K562 (cell line): Measurements from ENCODE around the gene GANAB. TPM values are rescaled to one million over a fixed set of nuclear protein-coding genes. Genes with fewer than 3 reads are reported as not detected.
A peak's percentile ranks its signal among the peaks of the same experiment; 100 is the strongest.

Source experiments
- ATAC-seq: fragments of 200-7000 bp; cut with Tn5 transposase; 3 replicates; pipeline ENCODE4 v1.9.1; 2020; ENCODE audit warnings: moderate library complexity
- BruUV-seq: library from RNA; stranded (reverse); fragments of 400-500 nt; replicated peaks from 2 replicates; lab custom pipeline; 2021; lab: Mats Ljungman, UMichigan
- CTCF ChIA-PET: fragments of 300-600 bp; formaldehyde crosslinking; extraction: SDS; loops from one replicate; lab custom pipeline; 2021; ENCODE audit warnings: low intra/inter-chr PET ratio; lab: Yijun Ruan, JAX
- POLR2A ChIA-PET: fragments of 300-600, 350-650 bp; sonication (Branson Sonifier 250); formaldehyde crosslinking; extraction: SDS; loops from one replicate; lab custom pipeline; 2021; ENCODE audit warnings: antibody characterized with exemption, inconsistent platforms; lab: Yijun Ruan, JAX
- DNase-seq, 4 experiments: peaks; one replicate each; pipeline versions ENCODE4 v3.0.0 to v3.0.0-alpha.2; 2011 to 2018; ENCODE audit warnings: low spot score in 3 of 4, mixed read lengths in 3 of 4; ENCODE audit errors: extremely low read depth in 1 of 4
- FAIRE-seq: peaks from 2 replicates; lab custom pipeline; 2011; peaks lifted over from hg19 to GRCh38; lab: Jason Lieb, UNC
- H2AFZ ChIP-seq: 2 replicates; pipeline ENCODE4 v1.6.0; 2011; ENCODE audit warnings: low read depth, low read length, control low read depth, inconsistent platforms
- H3K27ac ChIP-seq: fragments of 200-600 bp; 3 replicates; pipeline ENCODE4 v1.8.0; 2011; ENCODE audit warnings: low read depth, mild to moderate bottlenecking, control low read depth, inconsistent platforms, low read length, moderate library complexity, mixed read lengths; ENCODE audit errors: extremely low read depth
- H3K27me3 ChIP-seq, 2 experiments: fragments of 300-600 bp in 1 of 2; 2 replicates in 1 of 2; 3 replicates in 1 of 2; pipeline versions ENCODE4 v1.6.0 to v1.8.0; 2011; ENCODE audit warnings: inconsistent platforms in 2 of 2, low read length in 2 of 2, mild to moderate bottlenecking in 1 of 2, mixed read lengths in 1 of 2, moderate library complexity in 1 of 2; ENCODE audit not compliant: control insufficient read depth in 2 of 2, insufficient read depth in 2 of 2
- H3K36me3 ChIP-seq: fragments of 300-600 bp; 3 replicates; pipeline ENCODE4 v1.8.0; 2011; ENCODE audit warnings: mild to moderate bottlenecking, low read length, inconsistent platforms; ENCODE audit not compliant: control insufficient read depth, insufficient read depth
- H3K4me1 ChIP-seq, 2 experiments: fragments of 200-600 bp in 1 of 2; replicated peaks in 1 of 2; 2 replicates in 1 of 2; 3 replicates in 1 of 2; pipeline versions ENCODE4 v1.5.1 to v1.8.0; 2011; ENCODE audit warnings: inconsistent platforms in 2 of 2, low read length in 2 of 2, mild to moderate bottlenecking in 1 of 2, mixed read lengths in 1 of 2, moderate library complexity in 1 of 2; ENCODE audit not compliant: control insufficient read depth in 2 of 2, insufficient read depth in 2 of 2
- H3K4me2 ChIP-seq: 2 replicates; pipeline ENCODE4 v1.6.1; 2011; ENCODE audit warnings: low read length, control low read depth, inconsistent platforms, mixed read lengths; ENCODE audit not compliant: insufficient read depth
- H3K4me3 ChIP-seq: fragments of 200-600 bp; sonication (generic), shearing (Covaris generic); 2 replicates; pipeline ENCODE4 v1.5.1; 2016; ENCODE audit warnings: control low read depth, inconsistent platforms
- H3K79me2 ChIP-seq: fragments of 200-600 bp; 3 replicates; pipeline ENCODE4 v1.8.0; 2011; ENCODE audit warnings: low read length, inconsistent platforms; ENCODE audit not compliant: control insufficient read depth, insufficient read depth
- H3K9ac ChIP-seq, 2 experiments: 2 replicates each; pipeline versions ENCODE4 v1.6.0 to v1.6.1; 2011; ENCODE audit warnings: low read depth in 2 of 2, low read length in 2 of 2, control low read depth in 1 of 2, inconsistent platforms in 1 of 2, mild to moderate bottlenecking in 1 of 2, mixed read lengths in 1 of 2; ENCODE audit not compliant: insufficient read depth in 1 of 2
- H3K9me1 ChIP-seq: one replicate; pipeline ENCODE4 v1.6.0; 2011; ENCODE audit warnings: inconsistent platforms, mild to moderate bottlenecking, low read length, moderate library complexity; ENCODE audit not compliant: control insufficient read depth, insufficient read depth
- H3K9me3 ChIP-seq: replicated peaks from 2 replicates; pipeline ENCODE4 v1.5.1; 2011; ENCODE audit warnings: low read depth, low read length, inconsistent platforms; ENCODE audit not compliant: control insufficient read depth, insufficient read depth
- H4K20me1 ChIP-seq: replicated peaks from 2 replicates; pipeline ENCODE4 v1.6.1; 2011; ENCODE audit warnings: low read length, inconsistent platforms, mixed read lengths; ENCODE audit not compliant: control insufficient read depth, insufficient read depth
- CEBPG ChIP-seq, 3 experiments: fragments of 200-800 bp in 1 of 3; sonication (Bioruptor generic) in 1 of 3; sonication (generic) in 1 of 3; formaldehyde crosslinking in 1 of 3; IDR thresholded peaks in 2 of 3; conservative IDR thresholded peaks in 1 of 3; 2 replicates each; pipeline versions ENCODE4 v1.6.1 to v1.8.0; 2016 to 2022; ENCODE audit warnings: missing compliant biosample characterization in 2 of 3, missing genetic modification characterization in 2 of 3, mild to moderate bottlenecking in 1 of 3, missing genetic modification reagents in 1 of 3
- HSF4 ChIP-seq: fragments of 250-450 bp; sonication (Bioruptor Pico); IDR thresholded peaks from 2 replicates; pipeline ENCODE4 v2.1.2; 2022; ENCODE audit warnings: mild to moderate bottlenecking, moderate library complexity, borderline replicate concordance
- NRF1 ChIP-seq, 2 experiments: fragments of 450-650 bp; IDR thresholded peaks in 1 of 2; conservative IDR thresholded peaks in 1 of 2; 2 replicates each; pipeline ENCODE4 v1.6.1; 2014; ENCODE audit warnings: mild to moderate bottlenecking in 2 of 2
- RBM15 ChIP-seq: fragments of 200-400 bp; formaldehyde crosslinking; IDR thresholded peaks from 2 replicates; pipeline ENCODE4 v1.6.1; 2018; ENCODE audit warnings: mild to moderate bottlenecking, low read length, moderate library complexity; ENCODE audit not compliant: insufficient read depth
- SMAD2 ChIP-seq: fragments of 150-350 bp; IDR thresholded peaks from 2 replicates; pipeline ENCODE4 v1.6.1; 2014; ENCODE audit warnings: low read depth, mild to moderate bottlenecking, low read length
- SMC3 ChIP-seq: conservative IDR thresholded peaks from 2 replicates; pipeline ENCODE4 v1.6.1; 2011; ENCODE audit warnings: low read depth, low read length, improper control_type of control experiment; ENCODE audit not compliant: insufficient read depth
- ZKSCAN3 ChIP-seq: fragments of 250-450 bp; sonication (Bioruptor Pico); IDR thresholded peaks from 2 replicates; pipeline ENCODE4 v1.4.0; 2020
- ZNF212 ChIP-seq: fragments of 450-650 bp; formaldehyde crosslinking; IDR thresholded peaks from 2 replicates; pipeline ENCODE4 v1.4.0; 2020; ENCODE audit warnings: mild to moderate bottlenecking
- ZNF384 ChIP-seq: IDR thresholded peaks from 2 replicates; pipeline ENCODE4 v1.6.1; 2012; ENCODE audit warnings: low read depth, low read length, improper control_type of control experiment
- ZNF445 ChIP-seq: fragments of 250-450 bp; sonication (Bioruptor Pico); IDR thresholded peaks from 2 replicates; pipeline ENCODE4 v1.4.0; 2020; ENCODE audit warnings: low read depth, mild to moderate bottlenecking, moderate library complexity
- WGBS: fragments of 100-300 bp; shearing (Covaris generic); methylation state at CpG from one replicate; pipeline ENCODE4 v1.1.6; 2016; ENCODE audit warnings: low coverage, mixed read lengths; ENCODE audit not compliant: insufficient coverage; ENCODE audit errors: missing lambda C conversion rate; 5-methylcytosine and 5-hydroxymethylcytosine counted together
- in situ Hi-C: fragments of 300-500 bp; cut with MboI; formaldehyde crosslinking; loops from 4 replicates; pipeline ENCODE4 v1.15.0; 2018; ENCODE audit warnings: inconsistent platforms, mixed read lengths
- intact Hi-C: fragments of 100-400 bp; cut with micrococcal nuclease; formaldehyde crosslinking; loops from 2 replicates; pipeline ENCODE4 v1.14.2; 2022
- polyA plus RNA-seq, 8 experiments: library from polyadenylated mRNA; depleted of rRNA in 4 of 8; stranded (reverse) in 5 of 8; unstranded in 3 of 8; fragments of >200 nt; fragmentation: Nextera tagmentation in 2 of 8; fragmentation: Illumina TruSeq in 1 of 8; extraction: Ambion mirVana in 2 of 8; extraction: Trizol in 1 of 8; gene quantifications; 2 replicates each; pipeline versions ENCODE4 v1.2.1 to v1.2.3, GENCODE V29; 2011 to 2014; ENCODE audit warnings: inconsistent platforms in 1 of 8, missing spikeins in 1 of 8
- total RNA-seq, 7 experiments: library from RNA; depleted of rRNA in 6 of 7; stranded (reverse); fragments of >200 nt in 6 of 7; fragmentation: Illumina TruSeq in 2 of 7; extraction: Trizol in 2 of 7; gene quantifications; 2 replicates each; pipeline versions ENCODE4 v1.2.1 to v1.2.3, GENCODE V29; 2011 to 2021; ENCODE audit warnings: low replicate concordance in 1 of 7
- TF ChIP-seq, protein P1 (sequence below): fragments of 450-650 bp; IDR thresholded peaks from 2 replicates; pipeline ENCODE4 v1.6.1; 2016; ENCODE audit warnings: missing biosample characterization, missing genetic modification characterization
- TF ChIP-seq, protein P2 (sequence below), 3 experiments: IDR thresholded peaks in 2 of 3; conservative IDR thresholded peaks in 1 of 3; 2 replicates each; pipeline ENCODE4 v1.5.1; 2011 to 2012; ENCODE audit warnings: low read length in 3 of 3, mild to moderate bottlenecking in 3 of 3, control low read depth in 2 of 3, improper control_type of control experiment in 1 of 3, inconsistent platforms in 1 of 3, low read depth in 1 of 3, mixed read lengths in 1 of 3, moderate library complexity in 1 of 3; ENCODE audit not compliant: insufficient read depth in 2 of 3

Gene GANAB
- total and polyA plus RNA-seq, 9 of the 15 experiments (the other 6 are each of a cell fraction or from before 2014, with no cell fraction given), result 6.5 to 284 (median 161) TPM

DNA sequence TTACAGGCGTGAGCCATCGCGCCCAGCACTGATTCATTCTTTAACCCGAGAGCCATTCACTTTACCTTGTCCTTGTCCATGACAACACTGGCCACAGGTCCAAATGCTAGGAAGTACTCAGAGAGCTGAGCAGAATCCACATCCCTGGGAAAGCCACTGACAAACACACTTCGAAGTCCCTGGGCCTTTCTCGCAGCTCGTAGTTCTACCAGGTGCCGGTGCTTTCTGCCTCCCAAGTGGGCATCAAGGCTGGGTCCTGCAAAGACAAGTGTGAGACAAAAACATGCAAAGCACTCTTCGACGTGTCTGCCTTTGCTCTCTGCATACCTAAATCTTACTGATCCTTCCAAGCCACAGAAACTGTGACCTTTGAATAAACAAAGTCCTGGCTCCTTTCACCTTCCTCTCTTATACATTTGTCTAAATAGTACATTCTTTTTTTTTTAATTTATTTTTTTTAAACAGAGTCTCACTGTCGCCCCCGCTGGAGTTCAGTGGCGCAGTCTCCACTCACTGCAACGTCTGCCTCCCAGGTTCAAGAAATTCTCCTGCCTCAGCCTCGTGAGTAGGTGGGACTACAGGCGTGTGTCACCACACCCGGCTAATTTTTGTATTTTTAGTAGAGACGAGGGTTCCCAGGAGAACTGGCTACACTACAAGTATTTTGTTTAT lies 57.3 kb downstream of the GANAB start:
- Histone ChIP-seq H3K27me3 (no peaks in the 10 kb centered on the region), H3K4me2 (no peak overlapping the region), H3K9ac (peak overlapping the region in 1 of 2 experiments; percentile 41; a peak in 2 of 4 replicates), H3K4me3 (no peak overlapping the region), H3K9me3 (no peaks in the 10 kb centered on the region), H3K9me1 (no peaks in the 10 kb centered on the region), H3K36me3 (peaks cover 60% of the 10 kb centered on the region), H3K79me2 (peaks cover 59% of the 10 kb centered on the region), H3K27ac (0 out of 3 replicates have a peak overlapping the region, but pooled peaks have one; percentile 0), H3K4me1 (peaks cover 23 to 25% of the 10 kb centered on the region in 2 experiments), H4K20me1 (no peaks in the 10 kb centered on the region), H2AFZ (no peak overlapping the region)
- POLR2A ChIA-PET, result interaction anchor here (0.7 to 2.8 kb wide), 2 partner anchors 12 to 15 kb away, joined by 3 to 12 read pairs; partner anchors contain the start of gene EEF1G
- CTCF ChIA-PET, result no interaction called here
- intact Hi-C loops (no loop called here), in situ Hi-C loops (no loop called here)
- 64% methylated on average over 18 of the region's 18 CpGs for WGBS
- ATAC-seq (no peak), DNase-seq (peak in 1 of 4 experiments; percentile 61), FAIRE-seq (peak; percentile 15)
- no TSS peak for BruUV-seq
- TF ChIP-seq NRF1 (conservative IDR thresholded peaks at IDR 0.05 in 1 of 2, IDR thresholded peaks at IDR 0.05 in 1 of 2) (0 out of 4 replicates have a peak, but pooled peaks of 1 of the 2 experiments have one; percentile 12), CEBPG (CRISPR knock-in tag; IDR thresholded peaks at IDR 0.05) (no peak), CEBPG (tag; conservative IDR thresholded peaks at IDR 0.05 in 1 of 2, IDR thresholded peaks at IDR 0.05 in 1 of 2) (no peak), ZNF384 (peak; percentile 80), SMC3 (0 out of 2 replicates have a peak, but pooled peaks have one; percentile 8), SMAD2 (no peak), ZKSCAN3 (CRISPR knock-in tag) (no peak), RBM15 (no peak), ZNF212 (no peak), ZNF445 (no peak), HSF4 (no peak)
- TF ChIP-seq, protein P1, sequence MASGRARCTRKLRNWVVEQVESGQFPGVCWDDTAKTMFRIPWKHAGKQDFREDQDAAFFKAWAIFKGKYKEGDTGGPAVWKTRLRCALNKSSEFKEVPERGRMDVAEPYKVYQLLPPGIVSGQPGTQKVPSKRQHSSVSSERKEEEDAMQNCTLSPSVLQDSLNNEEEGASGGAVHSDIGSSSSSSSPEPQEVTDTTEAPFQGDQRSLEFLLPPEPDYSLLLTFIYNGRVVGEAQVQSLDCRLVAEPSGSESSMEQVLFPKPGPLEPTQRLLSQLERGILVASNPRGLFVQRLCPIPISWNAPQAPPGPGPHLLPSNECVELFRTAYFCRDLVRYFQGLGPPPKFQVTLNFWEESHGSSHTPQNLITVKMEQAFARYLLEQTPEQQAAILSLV, result no peak
- TF ChIP-seq, protein P2, sequence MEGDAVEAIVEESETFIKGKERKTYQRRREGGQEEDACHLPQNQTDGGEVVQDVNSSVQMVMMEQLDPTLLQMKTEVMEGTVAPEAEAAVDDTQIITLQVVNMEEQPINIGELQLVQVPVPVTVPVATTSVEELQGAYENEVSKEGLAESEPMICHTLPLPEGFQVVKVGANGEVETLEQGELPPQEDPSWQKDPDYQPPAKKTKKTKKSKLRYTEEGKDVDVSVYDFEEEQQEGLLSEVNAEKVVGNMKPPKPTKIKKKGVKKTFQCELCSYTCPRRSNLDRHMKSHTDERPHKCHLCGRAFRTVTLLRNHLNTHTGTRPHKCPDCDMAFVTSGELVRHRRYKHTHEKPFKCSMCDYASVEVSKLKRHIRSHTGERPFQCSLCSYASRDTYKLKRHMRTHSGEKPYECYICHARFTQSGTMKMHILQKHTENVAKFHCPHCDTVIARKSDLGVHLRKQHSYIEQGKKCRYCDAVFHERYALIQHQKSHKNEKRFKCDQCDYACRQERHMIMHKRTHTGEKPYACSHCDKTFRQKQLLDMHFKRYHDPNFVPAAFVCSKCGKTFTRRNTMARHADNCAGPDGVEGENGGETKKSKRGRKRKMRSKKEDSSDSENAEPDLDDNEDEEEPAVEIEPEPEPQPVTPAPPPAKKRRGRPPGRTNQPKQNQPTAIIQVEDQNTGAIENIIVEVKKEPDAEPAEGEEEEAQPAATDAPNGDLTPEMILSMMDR (IDR thresholded peaks at IDR 0.05 in 2 of 3, conservative IDR thresholded peaks at IDR 0.05 in 1 of 3; ENCODE audit: insufficient read depth in 2 of 3, low read depth in 1 of 3, low read length in 3 of 3), result peak; percentile 44 to 59 (median 46); a peak in 4 of 6 replicates
